A549 (cell line): ENCODE results near the gene DIS3L2. TPM values are rescaled to one million over a fixed set of nuclear protein-coding genes. Genes with fewer than 3 reads are reported as not detected.

ENCODE experiments used
- ATAC-seq, 2 experiments: fragments of 200-7000 bp in 1 of 2; fragments of >200 bp in 1 of 2; cut with Nextera tagmentation in 1 of 2; cut with Tn5 transposase in 1 of 2; 3 replicates each; pipeline versions ENCODE4 v1.8.0 to v1.9.1; 2018 to 2020; ENCODE audit warnings: mild to moderate bottlenecking in 1 of 2, moderate library complexity in 1 of 2
- CTCF ChIA-PET: fragments of 300-600 bp; sonication (Branson Sonifier 250); formaldehyde crosslinking; extraction: SDS; loops from one replicate; lab custom pipeline; 2021; ENCODE audit warnings: antibody characterized with exemption, inconsistent platforms; lab: Yijun Ruan, JAX
- POLR2A ChIA-PET: fragments of 350-600 bp; formaldehyde crosslinking; extraction: SDS; loops from one replicate; lab custom pipeline; 2021; ENCODE audit warnings: antibody characterized with exemption, inconsistent platforms; lab: Yijun Ruan, JAX
- DNase-seq, 2 experiments: peaks; one replicate each; pipeline versions ENCODE4 v3.0.0 to v3.0.0-alpha.2; 2011 to 2016; ENCODE audit warnings: low read depth in 1 of 2, low spot score in 1 of 2
- FAIRE-seq: peaks from 2 replicates; lab custom pipeline; 2011; peaks lifted over from hg19 to GRCh38; lab: Jason Lieb, UNC
- H3K27ac ChIP-seq, 2 experiments: fragments of >200 bp; sonication (Bioruptor Twin); formaldehyde crosslinking; 3 replicates each; pipeline ENCODE4 v1.5.1; 2016 to 2017
- H3K4me1 ChIP-seq: fragments of >200 bp; sonication (Bioruptor Twin); formaldehyde crosslinking; 3 replicates; pipeline ENCODE4 v1.6.1; 2016
- H3K4me2 ChIP-seq: fragments of >200 bp; sonication (Bioruptor Twin); formaldehyde crosslinking; 3 replicates; pipeline ENCODE4 v1.6.1; 2016
- H3K4me3 ChIP-seq: fragments of >200 bp; sonication (Bioruptor Twin); formaldehyde crosslinking; 3 replicates; pipeline ENCODE4 v1.5.1; 2016
- H3K9me3 ChIP-seq: fragments of >200 bp; sonication (Bioruptor Twin); formaldehyde crosslinking; 3 replicates; pipeline ENCODE4 v1.6.1; 2016
- CBX8 ChIP-seq: fragments of 200-600 bp; sonication (generic); IDR thresholded peaks from 2 replicates; pipeline ENCODE4 v1.6.1; 2016
- CEBPB ChIP-seq, 2 experiments: fragments of >200 bp in 1 of 2; sonication (Bioruptor Twin) in 1 of 2; formaldehyde crosslinking in 1 of 2; IDR thresholded peaks; 2 replicates each; pipeline ENCODE4 v1.6.1; 2012 to 2016
- CHD4 ChIP-seq: fragments of 200-600 bp; sonication (generic); IDR thresholded peaks from 2 replicates; pipeline ENCODE4 v1.6.1; 2016; ENCODE audit warnings: antibody characterized with exemption, mild to moderate bottlenecking, borderline replicate concordance
- EP300 ChIP-seq, 2 experiments: fragments of >200 bp; sonication (Bioruptor Twin); formaldehyde crosslinking; IDR thresholded peaks; 2 replicates in 1 of 2; 3 replicates in 1 of 2; pipeline ENCODE4 v1.6.1; 2016 to 2017
- ESRRA ChIP-seq: fragments of 150-350 bp; IDR thresholded peaks from 2 replicates; pipeline ENCODE4 v1.6.1; 2014; ENCODE audit warnings: mild to moderate bottlenecking, low read length, borderline replicate concordance
- FOSL2 ChIP-seq, 2 experiments: fragments of 450-650 bp in 1 of 2; fragments of >200 bp in 1 of 2; sonication (Bioruptor Twin) in 1 of 2; formaldehyde crosslinking; IDR thresholded peaks; 2 replicates each; pipeline versions ENCODE4 v1.5.0 to v1.6.1; 2016 to 2020; ENCODE audit warnings: mild to moderate bottlenecking in 1 of 2, moderate library complexity in 1 of 2
- HOXA7 ChIP-seq: fragments of 250-450 bp; sonication (Bioruptor Pico); IDR thresholded peaks from 2 replicates; pipeline ENCODE4 v1.5.0; 2020; ENCODE audit warnings: mild to moderate bottlenecking, moderate library complexity
- MAZ ChIP-seq: fragments of 150-350 bp; IDR thresholded peaks from 2 replicates; pipeline ENCODE4 v1.6.1; 2014; ENCODE audit warnings: antibody characterized with exemption, low read depth, low read length, borderline replicate concordance
- NFE2L2 ChIP-seq: fragments of 150-350 bp; conservative IDR thresholded peaks from 2 replicates; pipeline ENCODE4 v1.6.1; 2014; ENCODE audit warnings: low read length
- NPAS2 ChIP-seq: fragments of 250-450 bp; sonication (Bioruptor Pico); IDR thresholded peaks from 2 replicates; pipeline ENCODE4 v1.8.0; 2022; ENCODE audit warnings: mild to moderate bottlenecking, moderate library complexity, borderline replicate concordance
- NR3C1 ChIP-seq: fragments of >200 bp; sonication (Bioruptor Twin); formaldehyde crosslinking; IDR thresholded peaks from 3 replicates; pipeline ENCODE4 v1.6.1; 2017
- POLR2AphosphoS2 ChIP-seq: conservative IDR thresholded peaks from 2 replicates; pipeline ENCODE4 v1.6.1; 2012; ENCODE audit warnings: low read length, improper control_type of control experiment, inconsistent platforms
- SMC3 ChIP-seq: fragments of >200 bp; sonication (Bioruptor Twin); formaldehyde crosslinking; IDR thresholded peaks from 3 replicates; pipeline ENCODE4 v1.6.1; 2018; ENCODE audit warnings: inconsistent platforms
- ZSCAN20 ChIP-seq: fragments of 250-450 bp; sonication (Bioruptor Pico); IDR thresholded peaks from 2 replicates; pipeline ENCODE4 v1.8.0; 2022; ENCODE audit warnings: mild to moderate bottlenecking, moderate library complexity
- WGBS: methylation state at CpG from one replicate; pipeline ENCODE4 v1.1.6; 2017; ENCODE audit errors: missing lambda C conversion rate; 5-methylcytosine and 5-hydroxymethylcytosine counted together
- polyA plus RNA-seq, 4 experiments: library from polyadenylated mRNA; depleted of rRNA in 3 of 4; stranded (reverse); fragments of >200 nt; fragmentation: RNase III in 1 of 4; extraction: RNeasy Plus Mini Kit Qiagen cat#74134 plus additional on column Dnase treatment in 1 of 4; gene quantifications; 2 replicates in 3 of 4; 3 replicates in 1 of 4; pipeline ENCODE4 v1.2.3, GENCODE V29; 2011 to 2017
- TF ChIP-seq, protein P1 (sequence below): fragments of 450-650 bp; IDR thresholded peaks from 2 replicates; pipeline ENCODE4 v1.6.1; 2014; ENCODE audit warnings: antibody characterized with exemption
- TF ChIP-seq, protein P2 (sequence below): fragments of >200 bp; sonication (Bioruptor Twin); formaldehyde crosslinking; IDR thresholded peaks from 3 replicates; pipeline ENCODE4 v1.6.1; 2016
- TF ChIP-seq, protein P3 (sequence below): fragments of 200-600 bp; sonication (generic); IDR thresholded peaks from 2 replicates; pipeline ENCODE4 v1.6.1; 2016; ENCODE audit warnings: antibody characterized with exemption, mild to moderate bottlenecking, moderate library complexity
- TF ChIP-seq, protein P4 (sequence below): IDR thresholded peaks from 2 replicates; pipeline ENCODE4 v1.6.1; 2012; ENCODE audit warnings: low read depth, borderline replicate concordance

The DIS3L2 gene
- polyA plus RNA-seq, 2 of the 4 experiments (the other 2 are of a cell fraction), result 14.9 to 15.4 TPM

DNA sequence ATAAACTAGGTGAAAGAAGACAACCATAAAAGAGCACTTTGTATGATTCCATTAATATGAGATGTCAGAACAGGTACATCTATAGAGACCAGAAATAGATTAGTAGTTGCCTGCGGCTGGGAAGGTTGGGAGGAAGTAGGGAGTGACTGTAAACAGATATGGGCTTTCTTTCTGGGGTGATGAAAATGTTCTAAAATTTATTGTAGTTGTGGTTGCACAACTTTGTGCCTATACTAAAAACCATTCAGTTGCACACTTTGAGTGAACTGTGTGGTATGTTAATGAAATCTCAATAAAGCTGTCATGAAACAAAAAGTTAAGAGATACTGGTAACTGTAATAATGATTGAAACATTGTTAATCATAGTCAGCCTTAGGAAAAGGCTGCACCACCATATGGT lies 264.4 kb downstream of the DIS3L2 start (continued):
- TF ChIP-seq, protein P1, sequence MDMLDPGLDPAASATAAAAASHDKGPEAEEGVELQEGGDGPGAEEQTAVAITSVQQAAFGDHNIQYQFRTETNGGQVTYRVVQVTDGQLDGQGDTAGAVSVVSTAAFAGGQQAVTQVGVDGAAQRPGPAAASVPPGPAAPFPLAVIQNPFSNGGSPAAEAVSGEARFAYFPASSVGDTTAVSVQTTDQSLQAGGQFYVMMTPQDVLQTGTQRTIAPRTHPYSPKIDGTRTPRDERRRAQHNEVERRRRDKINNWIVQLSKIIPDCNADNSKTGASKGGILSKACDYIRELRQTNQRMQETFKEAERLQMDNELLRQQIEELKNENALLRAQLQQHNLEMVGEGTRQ, result no peak
- no peak for TF ChIP-seq EP300 (IDR thresholded peaks at IDR 0.05)
- no peak for TF ChIP-seq ZSCAN20
- no peak for TF ChIP-seq CEBPB (IDR thresholded peaks at IDR 0.05)
- TF ChIP-seq SMC3, result no peak
- TF ChIP-seq, all 56 proteins: peak for 0

DNA sequence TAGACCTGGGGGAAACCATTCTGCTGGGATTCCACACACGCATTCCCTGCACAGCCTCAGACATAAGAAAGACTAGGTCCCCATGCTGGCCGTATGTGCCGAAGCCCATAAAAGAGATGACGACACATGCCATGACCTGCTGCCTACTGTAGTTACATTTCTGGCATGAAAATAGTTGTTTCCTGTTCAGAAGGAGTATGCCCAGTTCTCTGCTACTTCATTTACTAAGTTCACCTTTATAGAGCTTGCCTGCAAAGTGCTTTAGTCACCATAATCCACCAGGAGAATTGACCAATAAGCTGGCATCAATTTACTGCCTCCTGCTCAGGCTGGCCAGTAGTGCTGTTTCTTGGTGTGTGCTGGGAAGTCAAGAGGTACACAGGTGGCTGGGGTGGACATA lies 266.8 kb downstream of the DIS3L2 start:
- POLR2A ChIA-PET, result no interaction called here
- H3K4me3 ChIP-seq, result no peak overlapping the region
- no peak for DNase-seq
- no peak overlapping the region for H3K27ac ChIP-seq
- H3K9me3 ChIP-seq, result no peaks in the 10 kb centered on the region
- CTCF ChIA-PET, result interaction anchor here (0.6 kb wide), 1 partner anchor 86 kb away, joined by 3 read pairs; no protein-coding TSS in a partner anchor
- ATAC-seq, result peak in 1 of 2 experiments; percentile 12; a peak in 1 of 6 replicates
- H3K4me1 ChIP-seq, result no peaks in the 10 kb centered on the region
- no peak for FAIRE-seq
- 100% methylated on average over 4 of the region's 4 CpGs for WGBS
- TF ChIP-seq MAZ (no peak), ESRRA (no peak), NR3C1 (no peak), CHD4 (no peak), NFE2L2 (no peak), FOSL2 (IDR thresholded peaks at IDR 0.05) (no peak), FOSL2 (CRISPR knock-in tag; IDR thresholded peaks at IDR 0.05) (no peak), CBX8 (no peak), POLR2AphosphoS2 (no peak), HOXA7 (CRISPR knock-in tag) (no peak), NPAS2 (CRISPR knock-in tag) (no peak)
- TF ChIP-seq, protein P2, sequence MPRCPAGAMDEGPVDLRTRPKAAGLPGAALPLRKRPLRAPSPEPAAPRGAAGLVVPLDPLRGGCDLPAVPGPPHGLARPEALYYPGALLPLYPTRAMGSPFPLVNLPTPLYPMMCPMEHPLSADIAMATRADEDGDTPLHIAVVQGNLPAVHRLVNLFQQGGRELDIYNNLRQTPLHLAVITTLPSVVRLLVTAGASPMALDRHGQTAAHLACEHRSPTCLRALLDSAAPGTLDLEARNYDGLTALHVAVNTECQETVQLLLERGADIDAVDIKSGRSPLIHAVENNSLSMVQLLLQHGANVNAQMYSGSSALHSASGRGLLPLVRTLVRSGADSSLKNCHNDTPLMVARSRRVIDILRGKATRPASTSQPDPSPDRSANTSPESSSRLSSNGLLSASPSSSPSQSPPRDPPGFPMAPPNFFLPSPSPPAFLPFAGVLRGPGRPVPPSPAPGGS, result no peak
- TF ChIP-seq, protein P3, sequence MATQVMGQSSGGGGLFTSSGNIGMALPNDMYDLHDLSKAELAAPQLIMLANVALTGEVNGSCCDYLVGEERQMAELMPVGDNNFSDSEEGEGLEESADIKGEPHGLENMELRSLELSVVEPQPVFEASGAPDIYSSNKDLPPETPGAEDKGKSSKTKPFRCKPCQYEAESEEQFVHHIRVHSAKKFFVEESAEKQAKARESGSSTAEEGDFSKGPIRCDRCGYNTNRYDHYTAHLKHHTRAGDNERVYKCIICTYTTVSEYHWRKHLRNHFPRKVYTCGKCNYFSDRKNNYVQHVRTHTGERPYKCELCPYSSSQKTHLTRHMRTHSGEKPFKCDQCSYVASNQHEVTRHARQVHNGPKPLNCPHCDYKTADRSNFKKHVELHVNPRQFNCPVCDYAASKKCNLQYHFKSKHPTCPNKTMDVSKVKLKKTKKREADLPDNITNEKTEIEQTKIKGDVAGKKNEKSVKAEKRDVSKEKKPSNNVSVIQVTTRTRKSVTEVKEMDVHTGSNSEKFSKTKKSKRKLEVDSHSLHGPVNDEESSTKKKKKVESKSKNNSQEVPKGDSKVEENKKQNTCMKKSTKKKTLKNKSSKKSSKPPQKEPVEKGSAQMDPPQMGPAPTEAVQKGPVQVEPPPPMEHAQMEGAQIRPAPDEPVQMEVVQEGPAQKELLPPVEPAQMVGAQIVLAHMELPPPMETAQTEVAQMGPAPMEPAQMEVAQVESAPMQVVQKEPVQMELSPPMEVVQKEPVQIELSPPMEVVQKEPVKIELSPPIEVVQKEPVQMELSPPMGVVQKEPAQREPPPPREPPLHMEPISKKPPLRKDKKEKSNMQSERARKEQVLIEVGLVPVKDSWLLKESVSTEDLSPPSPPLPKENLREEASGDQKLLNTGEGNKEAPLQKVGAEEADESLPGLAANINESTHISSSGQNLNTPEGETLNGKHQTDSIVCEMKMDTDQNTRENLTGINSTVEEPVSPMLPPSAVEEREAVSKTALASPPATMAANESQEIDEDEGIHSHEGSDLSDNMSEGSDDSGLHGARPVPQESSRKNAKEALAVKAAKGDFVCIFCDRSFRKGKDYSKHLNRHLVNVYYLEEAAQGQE, result no peak
- TF ChIP-seq, protein P4, sequence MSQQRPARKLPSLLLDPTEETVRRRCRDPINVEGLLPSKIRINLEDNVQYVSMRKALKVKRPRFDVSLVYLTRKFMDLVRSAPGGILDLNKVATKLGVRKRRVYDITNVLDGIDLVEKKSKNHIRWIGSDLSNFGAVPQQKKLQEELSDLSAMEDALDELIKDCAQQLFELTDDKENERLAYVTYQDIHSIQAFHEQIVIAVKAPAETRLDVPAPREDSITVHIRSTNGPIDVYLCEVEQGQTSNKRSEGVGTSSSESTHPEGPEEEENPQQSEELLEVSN, result no peak
- no peak overlapping the region for H3K4me2 ChIP-seq
